Gastrocnemius medialis (tissue), 4 donors: Measurements from ENCODE around the gene KIAA1614. TPM values are rescaled to one million over a fixed set of nuclear protein-coding genes. Genes with fewer than 3 reads are reported as not detected.
A peak's percentile ranks its signal among the peaks of the same experiment; 100 is the strongest.

ENCODE experiments used
- ATAC-seq, 2 donors: fragments of 150-250 bp; one replicate each; pipeline ENCODE4 v1.9.1; 2016
- DNase-seq, 2 donors: peaks; one replicate each; pipeline ENCODE4 v3.0.0-alpha.2; 2019
- H3K27ac ChIP-seq, 4 donors: fragments of 200-600 bp; sonication (generic); 1 replicate in 1 of 4; 2 replicates in 3 of 4; pipeline ENCODE4 v1.5.1; 2016 to 2018; ENCODE audit warnings: mild to moderate bottlenecking in 2 of 4, moderate library complexity in 1 of 4
- H3K27me3 ChIP-seq, 3 donors: fragments of 200-600 bp; sonication (generic) in 2 of 3; 1 replicate in 1 of 3; 2 replicates in 2 of 3; pipeline versions ENCODE4 v1.5.1 to v1.6.0; 2016 to 2019; ENCODE audit warnings: mild to moderate bottlenecking in 1 of 3, moderate library complexity in 1 of 3
- H3K36me3 ChIP-seq, 2 donors: fragments of 200-600 bp; sonication (generic) in 1 of 2; one replicate each; pipeline ENCODE4 v1.5.1; 2017 to 2018
- H3K4me1 ChIP-seq, 2 donors: fragments of 200-600 bp; sonication (generic) in 1 of 2; one replicate each; pipeline ENCODE4 v1.5.1; 2016 to 2017; ENCODE audit warnings: mild to moderate bottlenecking in 2 of 2
- H3K4me3 ChIP-seq, 4 donors: fragments of 200-600 bp; sonication (generic) in 3 of 4; 1 replicate in 1 of 4; 2 replicates in 3 of 4; pipeline ENCODE4 v1.5.1; 2016 to 2019; ENCODE audit warnings: mild to moderate bottlenecking in 2 of 4
- H3K9me3 ChIP-seq, 3 donors: fragments of 200-600 bp; sonication (generic) in 2 of 3; 1 replicate in 1 of 3; 2 replicates in 2 of 3; pipeline ENCODE4 v1.5.1; 2016 to 2019
- POLR2A ChIP-seq, 2 donors: fragments of 450-650 bp; IDR thresholded peaks; one replicate each; pipeline ENCODE4 v1.6.1; 2017; ENCODE audit warnings: antibody characterized with exemption in 2 of 2, mild to moderate bottlenecking in 2 of 2, moderate library complexity in 2 of 2
- in situ Hi-C, 4 donors: fragments of 200-750 bp; cut with MboI; loops; one replicate each; pipeline versions ENCODE4 v1.15.0 to v1.8.0; 2017; ENCODE audit warnings: low sequenced_read_pairs in 4 of 4
- intact Hi-C: fragments of 100-400 bp; cut with DNase I; formaldehyde crosslinking; loops from one replicate; pipeline ENCODE4 v1.15.1; 2023; ENCODE audit warnings: low total_unique reads
- total RNA-seq, 4 donors: library from RNA; depleted of rRNA; stranded (reverse); fragments of >200 nt; gene quantifications; one replicate each; pipeline versions ENCODE4 v1.1.0 to v1.2.3, GENCODE V29; 2016
- TF ChIP-seq, protein P1 (sequence below), 5 experiments: fragments of 450-650 bp in 3 of 5; fragments of 200-600 bp in 2 of 5; sonication (generic) in 2 of 5; IDR thresholded peaks in 4 of 5; conservative IDR thresholded peaks in 1 of 5; 1 replicate in 4 of 5; 2 replicates in 1 of 5; pipeline ENCODE4 v1.5.1; 2016 to 2019; ENCODE audit warnings: antibody characterized with exemption in 5 of 5, mild to moderate bottlenecking in 3 of 5, moderate library complexity in 3 of 5

KIAA1614 gene
- total RNA-seq, 4 donors from 2014 or later = 0.51 to 3.3 (median 1.3) TPM

GRCh38 chr1:180925471-180926051 is 12.9 kb downstream of the KIAA1614 start:
- intact Hi-C loops = no loop called here
- ATAC-seq (no peak), DNase-seq (no peak)
- no peak overlapping the region for H3K27ac ChIP-seq
- H3K4me1 ChIP-seq = peaks cover 20 to 23% of the 10 kb centered on the region in 2 donors
- no peaks in the 10 kb centered on the region for H3K9me3 ChIP-seq
- H3K27me3 ChIP-seq = no peaks in the 10 kb centered on the region
- TF ChIP-seq, protein P1, sequence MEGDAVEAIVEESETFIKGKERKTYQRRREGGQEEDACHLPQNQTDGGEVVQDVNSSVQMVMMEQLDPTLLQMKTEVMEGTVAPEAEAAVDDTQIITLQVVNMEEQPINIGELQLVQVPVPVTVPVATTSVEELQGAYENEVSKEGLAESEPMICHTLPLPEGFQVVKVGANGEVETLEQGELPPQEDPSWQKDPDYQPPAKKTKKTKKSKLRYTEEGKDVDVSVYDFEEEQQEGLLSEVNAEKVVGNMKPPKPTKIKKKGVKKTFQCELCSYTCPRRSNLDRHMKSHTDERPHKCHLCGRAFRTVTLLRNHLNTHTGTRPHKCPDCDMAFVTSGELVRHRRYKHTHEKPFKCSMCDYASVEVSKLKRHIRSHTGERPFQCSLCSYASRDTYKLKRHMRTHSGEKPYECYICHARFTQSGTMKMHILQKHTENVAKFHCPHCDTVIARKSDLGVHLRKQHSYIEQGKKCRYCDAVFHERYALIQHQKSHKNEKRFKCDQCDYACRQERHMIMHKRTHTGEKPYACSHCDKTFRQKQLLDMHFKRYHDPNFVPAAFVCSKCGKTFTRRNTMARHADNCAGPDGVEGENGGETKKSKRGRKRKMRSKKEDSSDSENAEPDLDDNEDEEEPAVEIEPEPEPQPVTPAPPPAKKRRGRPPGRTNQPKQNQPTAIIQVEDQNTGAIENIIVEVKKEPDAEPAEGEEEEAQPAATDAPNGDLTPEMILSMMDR (IDR thresholded peaks at IDR 0.05 in 4 of 5, conservative IDR thresholded peaks at IDR 0.05 in 1 of 5) = no peak
- no peak for TF ChIP-seq POLR2A (IDR thresholded peaks at IDR 0.05)
- in situ Hi-C loops = no loop called here
- H3K4me3 ChIP-seq = no peak overlapping the region
- no peaks in the 10 kb centered on the region for H3K36me3 ChIP-seq

DNA sequence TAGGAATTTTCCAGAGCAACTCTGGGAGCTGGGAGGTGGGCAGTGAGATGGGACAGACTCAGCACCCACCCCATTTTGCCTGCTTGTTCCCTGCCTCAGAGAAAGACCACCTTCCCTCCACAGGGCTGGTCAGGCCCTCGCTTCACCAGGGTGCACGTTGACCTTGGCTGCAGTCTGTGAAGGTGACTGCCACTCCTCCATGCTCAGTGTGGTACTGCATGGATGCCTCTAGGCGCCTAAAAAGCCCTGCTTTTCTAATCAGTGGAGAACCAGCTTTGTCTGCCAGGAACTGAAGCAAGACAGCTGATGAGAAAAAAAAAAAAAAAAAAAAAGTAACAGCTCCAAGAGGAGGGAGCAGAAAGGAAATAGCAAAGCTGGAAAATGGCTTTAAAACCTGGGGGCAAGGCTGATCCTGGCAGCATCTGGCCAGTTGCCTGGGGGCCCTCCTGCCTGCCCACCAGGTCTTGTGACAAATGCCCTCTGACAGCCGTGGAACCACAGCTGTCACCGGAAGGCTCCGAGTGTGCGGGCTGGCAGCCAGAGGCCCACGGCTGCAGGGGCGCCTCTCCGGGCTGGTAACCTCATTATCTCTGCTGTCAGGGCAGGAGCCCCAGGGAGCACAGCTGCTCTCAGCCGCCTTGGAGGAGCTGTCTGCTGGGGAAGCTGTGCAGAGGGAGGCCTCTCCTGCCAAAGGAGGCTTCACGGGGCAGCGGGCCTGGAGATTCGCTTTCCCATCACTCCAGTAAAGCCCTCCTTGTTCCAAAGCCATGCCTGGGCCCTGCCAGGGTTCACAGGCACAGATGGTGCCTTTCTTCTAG is 13.7 kb downstream of the KIAA1614 start:
- Histone ChIP-seq H3K27me3 (no peaks in the 10 kb centered on the region), H3K9me3 (no peaks in the 10 kb centered on the region), H3K27ac (peak overlapping the region in 3 of 4 donors; percentile 8 to 37 (median 11)), H3K36me3 (no peaks in the 10 kb centered on the region), H3K4me1 (peaks cover 20 to 23% of the 10 kb centered on the region in 2 donors), H3K4me3 (peak overlapping the region in 3 of 4 donors; percentile 9 to 36 (median 20))
- intact Hi-C loops (no loop called here), in situ Hi-C loops (no loop called here)
- TF ChIP-seq POLR2A (IDR thresholded peaks at IDR 0.05) = no peak
- TF ChIP-seq, protein P1 (IDR thresholded peaks at IDR 0.05 in 4 of 5, conservative IDR thresholded peaks at IDR 0.05 in 1 of 5) = no peak
- ATAC-seq (peak; percentile 35 to 64), DNase-seq (peak in 1 of 2 donors; percentile 43)

DNA sequence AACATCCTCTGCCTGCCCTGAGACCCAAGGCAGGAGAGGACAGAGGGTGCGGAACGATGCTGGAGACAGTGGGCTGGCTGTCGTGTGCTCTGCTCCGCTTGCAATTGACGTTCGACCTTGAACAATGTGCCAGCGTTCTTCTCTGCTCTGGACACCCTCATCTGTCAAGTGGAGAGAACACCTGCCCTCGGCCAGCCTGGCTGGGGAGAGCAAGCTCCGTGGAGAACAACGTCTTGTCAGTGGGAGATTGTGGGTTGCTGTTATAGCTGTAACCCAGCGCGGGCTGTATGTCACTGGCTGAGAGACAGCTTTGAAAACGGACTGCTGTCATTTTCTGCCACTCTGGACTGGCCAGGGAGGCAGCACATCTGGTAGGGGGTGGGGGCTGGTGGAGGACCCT is 14.7 kb downstream of the KIAA1614 start:
- no peaks in the 10 kb centered on the region for H3K9me3 ChIP-seq
- H3K4me3 ChIP-seq = no peak overlapping the region
- TF ChIP-seq POLR2A (IDR thresholded peaks at IDR 0.05) = no peak
- TF ChIP-seq, protein P1 (IDR thresholded peaks at IDR 0.05 in 4 of 5, conservative IDR thresholded peaks at IDR 0.05 in 1 of 5) = no peak
- H3K27me3 ChIP-seq = no peaks in the 10 kb centered on the region
- ATAC-seq (peak in 1 of 2 donors; percentile 8), DNase-seq (no peak)
- intact Hi-C loops (no loop called here), in situ Hi-C loops (no loop called here)
- H3K4me1 ChIP-seq = peaks cover 20 to 23% of the 10 kb centered on the region in 2 donors
- H3K36me3 ChIP-seq = no peaks in the 10 kb centered on the region
- H3K27ac ChIP-seq = peak overlapping the region in 1 of 4 donors; percentile 11

- H3K27ac ChIP-seq = no peak overlapping the region
- ATAC-seq (no peak), DNase-seq (no peak)
- peaks cover 20 to 23% of the 10 kb centered on the region in 2 donors for H3K4me1 ChIP-seq
- TF ChIP-seq, protein P1 (IDR thresholded peaks at IDR 0.05 in 4 of 5, conservative IDR thresholded peaks at IDR 0.05 in 1 of 5) = no peak
- TF ChIP-seq POLR2A (IDR thresholded peaks at IDR 0.05) = no peak
- no peaks in the 10 kb centered on the region for H3K27me3 ChIP-seq
- no peaks in the 10 kb centered on the region for H3K9me3 ChIP-seq
- H3K4me3 ChIP-seq = no peak overlapping the region
- H3K36me3 ChIP-seq = no peaks in the 10 kb centered on the region
- intact Hi-C loops (no loop called here), in situ Hi-C loops (no loop called here)
These were observed 15.1 kb downstream of the KIAA1614 start for GRCh38 chr1:180927841-180928240.
